ENCODE results near the gene EHBP1.

EHBP1 gene

GRCh38 chr2:63052411-63053080 is 347.0 kb downstream of the EHBP1 start:
- H3K9me3 Mint-ChIP-seq, result no peaks in the 10 kb centered on the region
- TF ChIP-seq CTCF (IDR thresholded peaks at IDR 0.05), result no peak
- H3K27me3 Mint-ChIP-seq (ENCODE audit: low read depth, poor library complexity), result peaks cover 97% of the 10 kb centered on the region
- H3K4me3 Mint-ChIP-seq, result no peak overlapping the region
- no peak overlapping the region for H3K27ac Mint-ChIP-seq
- H3K4me1 Mint-ChIP-seq, result peaks cover 44% of the 10 kb centered on the region
- peak; percentile 9 for DNase-seq
- H3K36me3 Mint-ChIP-seq (ENCODE audit: low read depth), result no peaks in the 10 kb centered on the region

GRCh38 chr2:63053081-63053888 is 347.8 kb downstream of the EHBP1 start:
- H3K27me3 Mint-ChIP-seq (ENCODE audit: low read depth, poor library complexity), result peaks cover 97% of the 10 kb centered on the region
- peaks cover 2% of the 10 kb centered on the region for H3K9me3 Mint-ChIP-seq
- no peak overlapping the region for H3K4me3 Mint-ChIP-seq
- peaks cover 45% of the 10 kb centered on the region for H3K4me1 Mint-ChIP-seq
- H3K36me3 Mint-ChIP-seq (ENCODE audit: low read depth), result no peaks in the 10 kb centered on the region
- no peak for TF ChIP-seq CTCF (IDR thresholded peaks at IDR 0.05)
- peak; percentile 16 for DNase-seq
- H3K27ac Mint-ChIP-seq, result no peak overlapping the region

GRCh38 chr2:63053889-63054602 is 348.5 kb downstream of the EHBP1 start:
- H3K4me1 Mint-ChIP-seq, result peaks cover 42% of the 10 kb centered on the region
- H3K27ac Mint-ChIP-seq, result no peak overlapping the region
- no peaks in the 10 kb centered on the region for H3K36me3 Mint-ChIP-seq (ENCODE audit: low read depth)
- TF ChIP-seq CTCF (IDR thresholded peaks at IDR 0.05), result peak; percentile 51
- peaks cover 97% of the 10 kb centered on the region for H3K27me3 Mint-ChIP-seq (ENCODE audit: low read depth, poor library complexity)
- DNase-seq, result peak; percentile 56
- H3K9me3 Mint-ChIP-seq, result peaks cover 4% of the 10 kb centered on the region
- no peak overlapping the region for H3K4me3 Mint-ChIP-seq

GRCh38 chr2:63054841-63055225 is 349.3 kb downstream of the EHBP1 start:
- no peak for DNase-seq
- H3K27ac Mint-ChIP-seq, result no peak overlapping the region
- peaks cover 97% of the 10 kb centered on the region for H3K27me3 Mint-ChIP-seq (ENCODE audit: low read depth, poor library complexity)
- no peak for TF ChIP-seq CTCF (IDR thresholded peaks at IDR 0.05)
- peaks cover 36% of the 10 kb centered on the region for H3K4me1 Mint-ChIP-seq
- H3K4me3 Mint-ChIP-seq, result no peak overlapping the region
- no peaks in the 10 kb centered on the region for H3K36me3 Mint-ChIP-seq (ENCODE audit: low read depth)
- peaks cover 4% of the 10 kb centered on the region for H3K9me3 Mint-ChIP-seq

GRCh38 chr2:63055226-63056106 is 350.0 kb downstream of the EHBP1 start:
- peaks cover 36% of the 10 kb centered on the region for H3K4me1 Mint-ChIP-seq
- no peaks in the 10 kb centered on the region for H3K36me3 Mint-ChIP-seq (ENCODE audit: low read depth)
- DNase-seq, result peak; percentile 51

More at GRCh38 chr2:63055226-63056106, 350.0 kb downstream of the EHBP1 start:
- H3K27ac Mint-ChIP-seq, result no peak overlapping the region
- peaks cover 9% of the 10 kb centered on the region for H3K9me3 Mint-ChIP-seq
- no peak for TF ChIP-seq CTCF (IDR thresholded peaks at IDR 0.05)
- H3K27me3 Mint-ChIP-seq (ENCODE audit: low read depth, poor library complexity), result peaks cover 100% of the 10 kb centered on the region
- H3K4me3 Mint-ChIP-seq, result peak overlapping the region; percentile 6
